GM18873 (cell line): Measurements from ENCODE around the gene SLC13A5.

ENCODE experiments used
- ATAC-seq: cut with Tn5 transposase; IDR thresholded peaks from one replicate; pipeline ENCODE4 v1.9.1; 2021; ENCODE audit warnings: mild to moderate bottlenecking, moderate library complexity, moderate number of reproducible peaks; ENCODE audit not compliant: unreplicated experiment, low FRiP score

Gene SLC13A5

GRCh38 chr17:6684881-6685767, 28.0 kb downstream of the SLC13A5 start:
- ATAC-seq = no peak

- ATAC-seq = no peak
Measured at GRCh38 chr17:6684460-6684783, 28.7 kb downstream of the SLC13A5 start.

- ATAC-seq = no peak
Measured at GRCh38 chr17:6683730-6684459, 29.3 kb downstream of the SLC13A5 start.

- ATAC-seq = no peak
Measured at GRCh38 chr17:6683081-6683684, 30.0 kb downstream of the SLC13A5 start.

DNA sequence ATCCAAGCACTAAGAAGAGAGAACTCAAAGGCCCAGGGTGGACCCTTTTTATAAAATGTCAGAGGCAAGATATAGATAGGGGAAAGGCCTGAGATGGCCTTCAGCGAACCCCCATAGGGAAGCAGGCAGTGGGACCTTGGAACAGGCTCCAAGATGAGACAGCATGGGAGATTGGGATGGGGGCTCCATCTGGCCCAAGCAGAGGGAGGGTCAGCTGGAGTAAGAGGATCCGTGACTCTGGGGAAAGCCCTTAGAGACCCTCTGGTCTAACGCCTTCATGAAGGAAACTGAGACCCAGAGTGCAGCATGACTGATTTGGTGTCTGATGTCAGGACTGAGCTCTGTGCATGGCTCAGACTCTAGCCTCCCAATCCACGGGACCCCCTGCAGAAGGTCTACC, 30.8 kb downstream of the SLC13A5 start:
- ATAC-seq = no peak

DNA sequence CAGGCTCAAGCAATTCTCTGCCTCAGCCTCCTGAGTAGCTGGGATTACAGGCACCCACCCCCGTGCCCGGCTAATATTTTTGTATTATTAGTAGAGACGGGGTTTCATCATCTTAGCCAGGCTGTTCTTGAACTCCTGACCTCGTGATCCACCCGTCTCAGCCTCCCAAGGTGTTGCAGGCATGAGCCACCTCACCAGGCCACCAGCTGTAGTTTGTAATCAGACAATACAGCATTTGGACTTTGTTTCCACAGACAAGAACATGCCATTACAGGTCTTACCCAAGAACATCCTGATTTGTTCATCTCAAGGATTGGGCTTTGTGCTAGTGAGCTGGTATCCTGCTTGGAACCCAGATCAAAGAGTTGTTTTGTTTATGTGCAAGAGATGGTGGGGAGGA, 31.5 kb downstream of the SLC13A5 start:
- ATAC-seq = no peak

- ATAC-seq = no peak
Measured at GRCh38 chr17:6681176-6681575, 32.0 kb downstream of the SLC13A5 start.

DNA sequence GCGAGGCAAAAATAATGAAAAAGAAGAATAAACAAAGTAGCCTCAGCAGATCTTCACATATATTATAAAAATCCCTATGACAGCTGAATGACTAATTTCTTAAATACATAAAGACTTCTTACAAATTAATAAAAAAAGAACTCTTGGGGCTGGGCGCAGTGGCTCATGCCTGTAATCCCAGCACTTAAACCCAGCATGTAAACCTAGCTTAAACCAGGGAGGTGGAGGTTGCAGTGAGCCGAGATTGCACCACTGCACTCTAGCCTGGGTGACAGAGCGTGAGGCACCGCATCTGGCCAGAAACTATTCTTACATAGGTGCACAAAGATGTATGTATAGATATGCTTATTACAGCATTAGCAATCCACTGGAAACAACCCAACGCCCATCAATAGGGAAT, 33.9 kb downstream of the SLC13A5 start:
- no peak for ATAC-seq

GRCh38 chr17:6677946-6678345, 35.2 kb downstream of the SLC13A5 start:
- ATAC-seq = no peak

DNA sequence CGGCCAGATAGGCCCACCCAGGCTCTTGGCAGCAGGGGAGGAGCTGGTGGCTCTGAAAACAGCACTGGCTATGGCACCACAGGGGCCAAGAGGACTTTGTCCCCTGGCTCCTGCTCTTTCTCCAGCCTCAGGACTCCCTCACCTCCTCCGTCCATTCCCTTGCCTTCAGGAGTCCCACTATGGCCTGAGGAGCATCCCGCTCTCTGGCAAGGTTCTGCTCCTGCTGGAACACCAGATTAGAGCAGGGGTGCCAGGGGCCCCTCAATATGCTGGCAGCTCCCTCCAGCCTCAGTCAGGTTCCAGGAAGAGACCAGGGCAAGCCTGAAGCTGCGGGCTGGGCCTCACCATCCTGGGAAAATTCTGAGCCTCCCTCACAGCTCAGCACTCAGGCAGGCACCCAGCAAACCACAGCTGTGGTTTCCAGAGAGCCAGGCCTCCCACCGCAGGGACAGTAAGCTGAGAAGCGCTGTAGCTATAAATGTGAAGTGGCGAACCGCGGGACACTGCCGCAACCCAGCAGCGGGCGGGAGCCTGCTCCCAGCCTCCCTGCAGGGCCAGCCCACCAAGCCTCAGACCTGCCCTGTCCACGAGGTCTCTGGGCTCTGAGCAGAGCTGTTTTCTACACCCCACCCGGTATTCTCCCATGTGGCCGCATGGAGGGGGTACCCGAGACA, 35.9 kb downstream of the SLC13A5 start:
- ATAC-seq = no peak

DNA sequence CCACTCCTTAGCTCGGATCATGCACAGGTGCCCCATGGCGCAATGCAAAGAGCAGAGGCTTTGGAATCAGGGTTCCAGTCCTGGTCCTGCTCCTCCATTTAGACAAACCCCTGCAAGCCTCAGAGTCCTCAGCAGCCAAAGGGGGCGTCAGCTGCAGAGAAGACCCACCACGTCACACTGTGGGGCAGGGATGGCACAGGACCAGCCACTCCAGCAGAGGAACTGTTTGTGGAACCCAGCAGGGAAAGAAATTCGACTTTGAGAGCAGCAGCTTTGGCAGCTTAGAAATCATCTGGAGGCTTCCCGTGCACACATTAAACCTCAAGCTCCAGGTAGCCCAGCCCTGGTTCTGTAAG, 36.4 kb downstream of the SLC13A5 start:
- ATAC-seq = no peak

DNA sequence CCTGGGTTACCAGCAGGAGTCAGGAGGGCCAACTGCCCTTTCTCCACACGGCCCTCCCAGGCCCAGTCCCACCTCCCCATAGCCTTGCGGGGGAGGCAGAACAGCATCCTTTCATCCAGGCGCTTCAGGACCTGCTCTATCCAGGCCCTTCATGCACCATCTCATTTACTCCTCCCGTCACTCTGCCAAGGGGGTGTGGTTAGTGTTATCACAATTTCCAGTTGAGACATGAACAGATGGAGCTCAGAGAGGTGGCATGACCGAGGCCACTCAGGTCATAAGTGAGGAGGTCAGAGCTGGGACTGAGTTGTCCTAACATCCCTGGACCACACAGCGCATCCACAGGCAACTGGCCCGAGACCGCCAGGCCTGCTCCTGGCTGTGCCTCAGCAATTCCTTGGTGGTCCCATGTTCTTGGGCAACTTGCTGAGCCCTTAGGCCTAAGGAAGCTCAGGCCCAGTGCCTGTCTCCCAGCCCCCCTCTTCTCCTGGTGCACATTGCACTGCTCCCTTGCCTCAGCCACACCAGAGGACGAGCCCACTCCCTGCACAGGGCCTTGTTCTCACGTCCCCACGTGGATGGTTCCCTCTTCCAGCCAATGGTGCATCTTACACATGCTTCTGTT, 37.9 kb downstream of the SLC13A5 start:
- ATAC-seq = no peak

DNA sequence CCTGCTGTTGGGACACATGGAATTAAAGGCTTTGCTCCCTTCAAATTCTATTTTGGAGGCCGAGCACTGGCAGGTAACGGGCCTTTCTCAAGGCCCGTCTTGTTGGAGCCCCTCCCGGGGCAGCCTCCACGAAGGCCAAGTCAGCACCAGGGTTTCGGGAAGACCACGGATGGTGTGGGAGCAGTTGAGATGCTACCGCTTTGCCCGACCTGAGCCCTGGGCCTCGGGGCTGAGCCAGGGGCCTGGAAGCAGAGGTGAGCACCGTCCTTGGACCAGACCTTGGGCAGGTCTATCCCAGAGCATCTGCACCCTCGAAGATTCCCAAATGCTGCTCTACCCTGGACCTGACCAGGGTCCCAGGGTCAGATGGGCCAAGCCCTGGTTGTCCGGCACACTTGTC, 38.6 kb downstream of the SLC13A5 start:
- ATAC-seq = no peak

DNA sequence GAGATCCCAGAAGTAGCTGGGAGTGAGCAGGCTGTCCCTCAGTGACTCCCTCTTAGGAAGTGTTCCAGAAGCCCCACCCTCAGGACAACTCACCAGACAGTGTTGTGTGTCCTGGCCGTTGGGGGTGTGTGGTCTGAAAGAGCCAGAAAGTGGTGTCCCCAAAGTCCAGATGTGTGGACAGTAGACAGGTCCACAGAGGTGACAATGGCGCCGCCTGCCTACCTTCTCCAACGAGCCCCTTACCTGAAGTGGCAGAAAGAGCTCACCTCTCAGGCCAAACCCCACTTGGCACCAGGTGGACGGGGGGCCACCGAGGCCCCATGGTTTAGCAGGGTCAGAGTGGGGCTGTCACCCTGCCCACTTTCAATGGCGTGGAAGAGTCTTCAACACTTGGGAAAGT, 41.7 kb downstream of the SLC13A5 start:
- no peak for ATAC-seq

GRCh38 chr17:6670999-6671398, 42.2 kb downstream of the SLC13A5 start:
- no peak for ATAC-seq

DNA sequence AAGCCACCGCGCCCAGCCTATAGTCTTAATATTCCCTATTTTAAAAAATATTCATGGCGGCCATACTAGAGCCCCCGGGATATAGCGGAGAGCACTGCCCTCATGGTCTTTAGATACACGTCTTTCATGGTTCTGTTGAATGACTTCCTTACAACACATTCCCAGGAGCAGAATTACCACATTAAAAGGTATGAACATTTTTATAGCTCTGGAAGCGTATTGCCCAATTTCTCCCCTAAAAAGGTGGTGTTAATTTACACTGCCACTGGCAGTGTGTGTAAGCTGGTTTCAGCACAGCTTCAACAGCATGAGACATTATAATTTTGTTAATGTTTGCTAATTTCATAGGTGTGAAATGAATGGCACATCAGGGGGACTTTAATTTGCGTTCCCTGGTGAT, 42.6 kb downstream of the SLC13A5 start:
- ATAC-seq = no peak

DNA sequence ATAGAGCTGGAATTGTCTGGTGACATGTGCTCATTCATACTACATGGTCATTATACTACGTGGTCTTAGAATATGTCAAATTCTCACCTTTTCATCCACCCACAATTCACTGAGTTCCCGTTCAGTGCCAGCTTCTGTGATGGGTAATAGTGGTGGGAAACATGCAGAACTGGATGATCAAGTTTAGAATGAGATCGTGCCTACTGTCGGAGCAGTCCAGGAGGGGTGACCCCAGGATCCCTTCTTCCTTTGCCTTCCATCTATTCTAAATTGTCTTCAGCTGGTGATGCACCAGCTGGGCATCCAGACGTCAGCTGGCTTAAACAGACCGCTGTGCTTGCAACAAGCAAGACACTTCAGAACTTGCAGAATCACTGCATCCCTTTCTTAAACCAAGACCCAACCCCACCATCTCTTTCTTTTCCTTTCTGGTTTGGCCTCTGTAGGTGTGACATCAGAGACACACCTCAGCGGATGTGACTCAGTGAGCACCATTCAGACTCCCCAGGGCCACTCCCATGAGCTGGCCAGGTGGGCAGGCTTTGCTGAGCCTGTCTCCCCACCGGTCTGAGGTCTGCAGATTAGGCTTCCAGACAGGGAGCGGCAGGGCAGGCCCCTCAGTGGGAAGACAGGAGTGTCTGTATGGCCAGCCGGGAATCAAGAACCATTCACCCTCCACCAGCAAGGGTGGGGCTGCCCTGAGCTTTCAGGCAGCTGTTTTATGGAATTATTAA, 43.5 kb downstream of the SLC13A5 start:
- ATAC-seq = no peak

- ATAC-seq = no peak
Measured at GRCh38 chr17:6668727-6669425, 44.3 kb downstream of the SLC13A5 start.

DNA sequence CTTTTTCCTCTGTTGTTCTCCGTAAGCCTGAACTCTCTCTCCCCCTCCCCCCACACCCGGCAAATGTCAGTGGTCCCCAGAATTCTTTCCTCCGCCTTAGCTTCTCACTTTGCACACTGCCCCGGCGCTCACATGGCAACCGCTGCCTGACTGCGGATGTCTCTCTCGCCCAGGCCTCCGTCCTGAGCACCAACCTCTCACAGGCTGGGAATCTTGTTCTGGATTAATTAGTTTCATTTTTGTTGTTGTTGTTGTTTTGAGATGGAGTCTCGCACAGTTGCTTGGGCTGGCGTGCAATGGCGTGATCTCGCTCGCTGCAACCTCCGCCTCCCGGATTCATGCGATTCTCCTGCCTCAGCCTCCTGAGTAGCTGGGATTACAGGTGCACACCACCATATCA, 45.0 kb downstream of the SLC13A5 start:
- ATAC-seq = no peak
